HG03378 (cell line): ENCODE results near the gene ALDH3B2.
"Not testable (repeated sequence)": the region's sequence is repeated elsewhere in the genome, so short reads cannot be mapped to it uniquely, and the experiment has no call there.

Experiments used
- ATAC-seq: cut with Tn5 transposase; IDR thresholded peaks from one replicate; pipeline ENCODE4 v1.9.1; 2021; ENCODE audit warnings: mild to moderate bottlenecking, moderate library complexity; ENCODE audit not compliant: unreplicated experiment

Gene ALDH3B2

DNA sequence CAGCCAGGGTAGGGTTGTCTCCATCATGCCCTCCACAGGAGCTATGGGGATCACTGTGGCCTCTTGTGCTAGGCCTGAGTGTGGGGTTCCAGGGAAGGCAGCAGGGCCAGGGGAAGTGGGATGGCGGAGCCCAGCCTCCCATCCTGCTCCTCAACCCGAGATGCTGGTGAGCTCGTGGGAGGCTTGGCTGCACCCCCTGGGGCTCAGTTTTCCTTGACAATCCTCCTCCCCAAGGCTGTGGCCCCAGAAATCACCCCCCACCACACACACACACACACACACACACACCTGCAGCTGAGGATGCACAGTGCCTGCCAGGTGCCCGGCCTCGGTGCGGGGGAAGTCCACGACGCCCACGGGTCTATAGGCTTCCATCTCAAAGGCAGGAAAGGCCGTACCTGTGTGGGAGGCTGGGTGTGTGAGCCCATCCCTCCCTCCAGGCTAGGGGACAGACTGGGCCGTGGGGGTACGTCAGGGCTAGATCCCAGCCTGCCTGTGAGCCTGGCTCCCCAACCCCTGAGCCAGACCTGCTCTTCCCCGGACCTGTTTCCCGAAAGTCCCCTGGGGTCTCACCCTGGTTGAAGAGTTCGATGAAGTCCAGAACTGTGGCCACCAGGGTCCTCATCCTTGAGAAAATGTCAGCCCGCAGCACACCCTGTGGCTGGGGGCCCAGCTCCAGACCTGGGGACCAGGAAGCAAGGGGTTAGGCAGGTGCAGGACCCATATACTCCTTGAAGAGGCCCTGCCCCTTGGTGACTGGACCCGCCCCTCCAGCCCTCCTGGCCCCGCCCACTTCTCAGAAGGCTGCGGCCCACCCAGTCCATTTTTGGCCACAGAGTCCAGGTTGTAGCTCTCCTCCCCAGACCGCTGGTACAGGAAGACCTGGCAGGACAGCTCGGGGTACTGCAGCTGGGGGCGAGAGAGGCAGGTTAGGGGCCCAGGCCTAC lies 29.7 kb downstream of the ALDH3B2 start:
- no peak for ATAC-seq

DNA sequence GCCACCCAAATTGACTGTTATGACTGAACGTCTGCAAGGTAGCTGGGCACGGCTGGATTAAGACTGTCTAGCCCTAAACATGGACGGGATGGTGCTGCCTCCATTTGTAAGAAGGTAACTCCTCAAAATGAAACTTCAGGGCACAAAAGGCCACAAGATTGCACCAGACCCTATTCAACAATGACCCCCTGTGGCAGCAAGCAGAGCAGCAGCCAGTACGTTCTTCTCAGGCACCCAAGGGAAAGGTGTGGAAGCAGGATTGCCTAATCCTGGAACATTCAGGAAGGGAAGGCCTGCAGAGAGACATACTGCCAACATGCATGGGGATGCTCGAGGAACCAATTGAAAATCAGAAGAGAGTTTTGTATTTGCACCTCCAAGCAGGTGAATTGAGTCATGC lies 30.4 kb downstream of the ALDH3B2 start:
- no peak for ATAC-seq

DNA sequence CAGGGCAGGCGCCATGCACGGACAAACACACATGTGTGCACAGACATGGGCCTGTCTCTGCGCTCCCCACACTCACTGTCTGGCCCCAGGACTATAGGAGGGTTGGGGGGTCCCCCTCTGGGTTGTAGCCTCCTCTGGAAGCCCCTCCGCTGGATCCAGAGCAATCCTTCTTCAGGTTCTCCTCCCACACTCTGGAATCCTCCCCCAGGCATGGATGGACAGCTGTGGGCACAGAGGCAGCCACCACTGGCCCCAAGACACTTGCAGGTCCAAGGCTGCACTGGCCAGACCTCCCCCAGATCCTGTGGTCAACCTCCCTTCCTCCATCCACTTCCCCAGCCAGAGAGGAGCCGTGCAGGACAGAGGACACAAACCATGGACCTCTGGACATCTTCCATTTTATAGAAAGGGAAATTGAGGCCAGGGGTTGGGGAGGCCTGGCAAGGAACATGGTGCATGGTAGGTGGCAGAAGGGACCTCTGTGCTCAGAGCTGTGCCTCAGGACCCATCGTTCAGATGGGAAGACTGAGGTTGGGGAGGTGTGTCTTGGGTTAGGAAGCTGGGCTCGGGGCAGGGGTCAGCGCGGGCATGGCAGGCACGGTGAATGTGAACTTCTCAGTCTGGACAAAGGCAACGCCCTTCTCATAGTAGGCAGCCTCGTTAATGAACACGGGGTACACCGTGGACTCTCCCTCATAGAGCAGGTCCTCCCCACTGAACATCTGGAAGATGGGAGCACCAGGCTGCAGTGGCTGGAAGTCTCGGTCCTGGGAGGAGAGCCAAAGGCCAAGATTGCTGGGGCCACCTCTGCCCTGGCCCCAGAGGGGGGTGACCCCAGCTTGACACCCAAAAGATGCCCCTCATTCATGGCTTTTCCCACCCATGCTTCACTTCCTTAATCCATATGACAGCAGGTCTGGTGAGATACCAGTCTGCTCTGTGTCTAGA lies 32.0 kb downstream of the ALDH3B2 start:
- no peak for ATAC-seq

GRCh38 chr11:67641338-67642172 lies 32.9 kb downstream of the ALDH3B2 start:
- no peak for ATAC-seq

- ATAC-seq = no peak
Measured at GRCh38 chr11:67640758-67641337, 33.6 kb downstream of the ALDH3B2 start.

GRCh38 chr11:67640021-67640757 lies 34.2 kb downstream of the ALDH3B2 start:
- ATAC-seq = no peak

- no peak for ATAC-seq
Measured at GRCh38 chr11:67639438-67639859, 35.0 kb downstream of the ALDH3B2 start, which contains the start of gene TBX10. Gene TBX10 (minus strand): TSS chr11:67639763. CDS start chr11:67639472, 291 bp downstream.

- ATAC-seq = no peak
Measured at GRCh38 chr11:67638535-67639437, 35.6 kb downstream of the ALDH3B2 start.

DNA sequence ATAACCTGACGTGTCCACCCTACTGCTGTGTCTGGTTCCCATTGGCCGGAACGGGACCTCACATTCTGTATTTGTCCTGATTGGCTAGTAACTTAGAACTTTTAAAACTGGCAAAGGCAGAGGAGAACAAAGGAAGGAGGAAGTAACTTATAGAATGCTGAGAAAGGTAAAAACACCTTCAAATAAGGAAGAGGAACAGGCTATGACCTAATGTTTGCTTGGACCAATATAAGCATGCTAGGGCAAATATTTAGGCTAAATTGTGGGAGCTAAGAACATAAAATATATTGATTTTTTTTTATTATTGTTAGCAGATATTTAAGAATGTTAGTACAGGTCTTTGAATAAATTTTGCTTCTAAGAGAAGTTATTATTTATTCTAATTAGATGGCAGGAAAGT lies 37.0 kb downstream of the ALDH3B2 start:
- not testable (repeated sequence) for ATAC-seq

GRCh38 chr11:67636962-67637361 lies 37.5 kb downstream of the ALDH3B2 start:
- no peak for ATAC-seq

GRCh38 chr11:67635231-67635521 lies 39.2 kb downstream of the ALDH3B2 start:
- no peak for ATAC-seq

DNA sequence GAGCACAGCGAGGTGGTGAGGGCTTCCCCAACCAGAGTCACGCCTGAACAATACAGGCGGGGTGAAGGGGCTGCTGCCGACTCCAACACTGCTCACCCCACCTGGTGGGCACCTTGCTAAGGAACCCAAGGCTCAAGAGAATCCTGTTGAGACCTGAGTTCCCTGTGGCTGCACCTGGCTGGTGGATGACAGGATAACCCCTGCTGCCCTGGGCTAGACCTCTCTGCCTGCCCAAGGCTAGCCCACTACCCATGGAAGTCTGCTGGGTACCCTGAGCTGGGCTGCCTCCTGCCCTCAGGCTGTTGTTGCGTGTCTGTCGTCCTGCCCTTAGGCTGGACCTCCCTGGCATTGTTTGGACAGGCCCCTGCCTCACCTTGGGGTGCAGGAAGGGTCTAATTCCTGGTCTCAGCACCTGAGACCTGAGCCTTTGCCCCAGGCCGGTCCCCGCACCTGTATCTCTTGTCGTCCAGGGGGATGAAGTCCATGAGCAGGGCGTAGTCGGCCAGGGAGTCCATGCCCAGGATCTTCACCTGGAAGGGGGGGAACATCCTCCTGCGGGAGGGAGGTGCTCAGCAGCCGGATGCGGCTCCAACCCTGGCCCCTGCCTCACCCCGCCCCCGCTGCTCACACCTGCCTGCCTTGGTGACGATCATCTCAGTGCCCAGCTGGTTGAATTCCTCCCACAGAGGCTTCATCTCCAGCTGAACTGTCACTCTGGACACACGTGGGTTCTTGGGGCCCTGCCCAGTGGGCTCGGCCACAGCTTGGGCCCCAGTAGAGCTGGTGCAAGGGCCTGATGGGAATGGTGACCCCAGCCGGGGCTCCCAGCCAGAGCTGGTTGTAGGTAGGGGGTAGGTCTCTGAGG lies 39.8 kb downstream of the ALDH3B2 start:
- no peak for ATAC-seq

DNA sequence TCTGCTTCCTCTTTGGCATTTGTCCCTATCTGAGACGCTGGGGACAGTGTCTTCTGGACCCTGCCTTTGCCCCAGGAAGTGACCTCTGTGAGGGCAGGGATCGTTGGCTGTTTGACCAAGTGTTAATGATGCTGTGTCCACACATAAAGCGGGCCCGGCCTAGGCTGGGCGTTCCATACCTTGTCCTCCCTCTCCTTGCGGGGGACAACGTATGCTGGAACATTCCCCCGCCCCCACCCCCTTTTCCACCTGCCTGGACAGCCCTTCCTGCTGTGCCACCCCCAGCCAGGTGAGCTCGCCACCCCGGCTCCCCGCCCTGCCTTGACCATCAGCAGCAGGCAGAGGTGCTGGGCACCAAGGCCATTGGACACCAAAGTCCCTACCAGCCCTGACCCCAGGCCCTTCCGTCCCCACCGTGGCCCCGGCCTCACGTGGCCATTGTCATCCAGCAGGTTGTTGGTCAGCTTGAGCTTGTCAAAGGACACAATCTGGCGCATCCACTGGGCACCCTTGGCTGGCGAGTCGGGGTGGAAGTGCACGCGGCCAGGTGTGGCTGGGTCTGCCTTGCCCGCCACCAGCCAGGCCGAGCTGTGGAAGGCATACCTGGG lies 40.6 kb downstream of the ALDH3B2 start:
- no peak for ATAC-seq

- no peak for ATAC-seq
Measured at GRCh38 chr11:67632982-67633755, 41.3 kb downstream of the ALDH3B2 start.

DNA sequence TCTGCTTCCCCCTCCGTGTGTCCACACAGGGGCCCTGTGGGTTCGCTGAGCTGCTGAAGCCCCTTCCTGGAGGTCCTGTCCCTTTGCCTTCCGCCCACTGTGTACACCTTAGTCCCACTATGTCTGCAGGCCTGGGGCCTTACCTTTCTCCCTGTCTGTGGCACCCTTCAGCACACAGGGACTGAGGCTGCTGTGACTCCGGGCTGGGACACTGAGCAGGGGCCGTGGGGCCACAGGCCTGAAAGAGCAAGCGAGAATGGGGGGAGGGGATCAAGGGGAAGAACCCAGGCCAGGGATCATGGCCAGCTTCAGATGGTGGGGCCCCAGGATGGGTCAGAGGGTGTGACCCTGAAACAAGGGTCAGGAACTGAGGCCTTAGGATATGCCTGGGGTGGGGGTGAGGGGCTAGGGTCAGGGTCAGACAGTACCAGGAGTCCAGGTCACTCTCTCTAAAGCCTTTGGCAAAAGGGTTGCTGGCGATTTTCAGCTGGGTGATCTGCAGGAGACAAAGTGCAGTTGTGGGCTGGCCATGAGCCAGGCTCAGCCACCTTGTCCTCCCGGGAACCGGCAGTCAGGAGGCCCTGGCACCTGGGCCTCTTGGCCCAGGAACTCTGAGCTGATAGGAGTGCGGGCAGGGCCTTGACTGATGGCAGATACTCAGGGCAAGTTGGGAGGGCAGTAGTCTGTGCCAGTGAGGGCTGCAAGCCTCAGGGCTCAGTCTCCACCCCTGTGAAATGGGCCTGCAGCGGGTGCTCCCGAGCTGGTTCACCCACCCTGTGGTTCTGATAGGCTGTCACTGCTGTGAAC lies 42.0 kb downstream of the ALDH3B2 start:
- ATAC-seq = no peak

DNA sequence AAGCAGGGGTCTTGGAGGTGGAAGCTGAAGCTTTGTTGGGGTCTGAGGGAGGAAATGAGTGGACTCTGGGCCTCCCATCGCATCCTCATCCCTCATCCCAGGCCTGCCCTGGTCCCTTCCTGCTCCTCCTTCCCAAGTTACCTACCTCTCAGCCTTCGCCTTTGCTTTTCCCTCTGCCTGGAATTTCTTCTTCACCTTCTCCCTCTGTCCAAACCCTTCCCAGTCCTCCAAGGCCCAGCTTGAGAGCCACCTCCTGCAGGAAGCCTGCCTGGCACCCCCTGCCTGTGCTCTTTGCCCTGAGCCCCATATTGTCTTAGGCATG lies 42.6 kb downstream of the ALDH3B2 start:
- ATAC-seq = no peak
